Measurements from ENCODE around the gene SLC39A1. TPM values are rescaled to one million over a fixed set of nuclear protein-coding genes. Genes with fewer than 3 reads are reported as not detected.
A peak's percentile ranks its signal among the peaks of the same experiment; 100 is the strongest.

Gene SLC39A1
- total RNA-seq, 2 donors from 2014 or later = 76.8 to 90.9 TPM

- intact Hi-C loops (cut with DNase I) = loop anchor here (5.0 kb wide), 1 partner anchor 65 kb away; the partner anchor contains the start of gene RAB13
- Histone ChIP-seq H3K27ac (peak overlapping the region; percentile 72), H3K9me3 (no peaks in the 10 kb centered on the region), H3K4me1 (peaks cover 16% of the 10 kb centered on the region), H3K27me3 (no peaks in the 10 kb centered on the region), H3K9ac (ENCODE audit: low read depth in 2 of 2, low read length in 2 of 2) (peak overlapping the region; percentile 68 to 90), H3K36me3 (no peaks in the 10 kb centered on the region), H3K4me3 (peak overlapping the region; percentile 67)
- TF ChIP-seq, protein P1, sequence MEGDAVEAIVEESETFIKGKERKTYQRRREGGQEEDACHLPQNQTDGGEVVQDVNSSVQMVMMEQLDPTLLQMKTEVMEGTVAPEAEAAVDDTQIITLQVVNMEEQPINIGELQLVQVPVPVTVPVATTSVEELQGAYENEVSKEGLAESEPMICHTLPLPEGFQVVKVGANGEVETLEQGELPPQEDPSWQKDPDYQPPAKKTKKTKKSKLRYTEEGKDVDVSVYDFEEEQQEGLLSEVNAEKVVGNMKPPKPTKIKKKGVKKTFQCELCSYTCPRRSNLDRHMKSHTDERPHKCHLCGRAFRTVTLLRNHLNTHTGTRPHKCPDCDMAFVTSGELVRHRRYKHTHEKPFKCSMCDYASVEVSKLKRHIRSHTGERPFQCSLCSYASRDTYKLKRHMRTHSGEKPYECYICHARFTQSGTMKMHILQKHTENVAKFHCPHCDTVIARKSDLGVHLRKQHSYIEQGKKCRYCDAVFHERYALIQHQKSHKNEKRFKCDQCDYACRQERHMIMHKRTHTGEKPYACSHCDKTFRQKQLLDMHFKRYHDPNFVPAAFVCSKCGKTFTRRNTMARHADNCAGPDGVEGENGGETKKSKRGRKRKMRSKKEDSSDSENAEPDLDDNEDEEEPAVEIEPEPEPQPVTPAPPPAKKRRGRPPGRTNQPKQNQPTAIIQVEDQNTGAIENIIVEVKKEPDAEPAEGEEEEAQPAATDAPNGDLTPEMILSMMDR (IDR thresholded peaks at IDR 0.05) = no peak
- peak; percentile 65 for DNase-seq
Measured at GRCh38 chr1:153922076-153922971, 41.0 kb downstream of the SLC39A1 start.

GRCh38 chr1:153921803-153922075, 41.6 kb downstream of the SLC39A1 start:
- intact Hi-C loops (cut with DNase I) = loop anchor here (5.0 kb wide), 1 partner anchor 66 kb away; the partner anchor contains the start of gene RAB13
- no peaks in the 10 kb centered on the region for H3K36me3 ChIP-seq
- no peaks in the 10 kb centered on the region for H3K27me3 ChIP-seq
- H3K9ac ChIP-seq (ENCODE audit: low read depth in 2 of 2, low read length in 2 of 2) = peak overlapping the region; percentile 60 to 90
- TF ChIP-seq, protein P1 (IDR thresholded peaks at IDR 0.05) = no peak
- H3K27ac ChIP-seq = peak overlapping the region; percentile 72
- no peaks in the 10 kb centered on the region for H3K9me3 ChIP-seq
- peak overlapping the region; percentile 67 for H3K4me3 ChIP-seq
- H3K4me1 ChIP-seq = peaks cover 16% of the 10 kb centered on the region
- peak; percentile 32 for DNase-seq

- no peak for DNase-seq
- no peaks in the 10 kb centered on the region for H3K9me3 ChIP-seq
- TF ChIP-seq, protein P1 (IDR thresholded peaks at IDR 0.05) = no peak
- H3K36me3 ChIP-seq = no peaks in the 10 kb centered on the region
- H3K27me3 ChIP-seq = no peaks in the 10 kb centered on the region
- peak overlapping the region in 1 of 2 donors; percentile 90 for H3K9ac ChIP-seq (ENCODE audit: low read depth in 2 of 2, low read length in 2 of 2)
- peaks cover 16% of the 10 kb centered on the region for H3K4me1 ChIP-seq
- intact Hi-C loops (cut with DNase I) = loop anchor here (5.0 kb wide), 1 partner anchor 66 kb away; the partner anchor contains the start of gene RAB13
- H3K27ac ChIP-seq = no peak overlapping the region
- peak overlapping the region; percentile 67 for H3K4me3 ChIP-seq
Measured at GRCh38 chr1:153921080-153921802, 42.1 kb downstream of the SLC39A1 start.

GRCh38 chr1:153919876-153920852, 43.2 kb downstream of the SLC39A1 start:
- H3K4me3 ChIP-seq = no peak overlapping the region
- no peaks in the 10 kb centered on the region for H3K36me3 ChIP-seq
- no peaks in the 10 kb centered on the region for H3K27me3 ChIP-seq
- H3K9me3 ChIP-seq = no peaks in the 10 kb centered on the region
- peaks cover 16% of the 10 kb centered on the region for H3K4me1 ChIP-seq
- DNase-seq = no peak
- peak overlapping the region in 1 of 2 donors; percentile 1 for H3K9ac ChIP-seq (ENCODE audit: low read depth in 2 of 2, low read length in 2 of 2)
- H3K27ac ChIP-seq = peak overlapping the region; percentile 23
- TF ChIP-seq, protein P1 (IDR thresholded peaks at IDR 0.05) = no peak
- intact Hi-C loops (cut with DNase I) = loop anchor here (5.0 kb wide), 1 partner anchor 67 kb away; the partner anchor contains the start of gene RAB13

Data from colonic mucosa (tissue), 4 donors.